ENCODE measurements around the gene SIRT7. TPM values are rescaled to one million over a fixed set of nuclear protein-coding genes. Genes with fewer than 3 reads are reported as not detected.
A peak's percentile ranks its signal among the peaks of the same experiment; 100 is the strongest.

Gene SIRT7
- total and polyA plus RNA-seq, 11 donors: 3.6 to 13.2 (median 6.8) TPM

- no peak for ATAC-seq
These were observed 4.8 kb upstream of the SIRT7 start for GRCh38 chr17:81922566-81923301.

GRCh38 chr17:81921996-81922565, 4.1 kb upstream of the SIRT7 start:
- intact Hi-C loops (cut with DNase I): loop anchor here in 1 of 10 donors (5.0 kb wide), 1 partner anchor 40 kb away; no protein-coding TSS in a partner anchor
- Histone ChIP-seq H3K36me3 (peaks cover 0 to 39% (median 29%) of the 10 kb centered on the region in 9 donors), H3K4me3 (peak overlapping the region in 1 of 12 donors; percentile 49), H3K9me3 (no peaks in the 10 kb centered on the region), H3K4me1 (peaks cover 19 to 89% (median 50%) of the 10 kb centered on the region in 12 donors), H3K27ac (peak overlapping the region in 3 of 12 donors; percentile 24 to 86 (median 79)), H3K27me3 (no peaks in the 10 kb centered on the region)
- no peak for TF ChIP-seq CTCF (IDR thresholded peaks at IDR 0.05)
- TF ChIP-seq POLR2A (IDR thresholded peaks at IDR 0.05): no peak
- DNase-seq: no peak
- ATAC-seq: no peak
- WGBS, 4 donors: 91 to 95% (median 93%) methylated on average over 22 to 23 of the region's 23 CpGs

More at GRCh38 chr17:81922566-81923301, 4.8 kb upstream of the SIRT7 start:
- H3K4me3 ChIP-seq: peak overlapping the region in 10 of 12 donors; percentile 8 to 49 (median 30)
- H3K27ac ChIP-seq: peak overlapping the region in 8 of 12 donors; percentile 31 to 86 (median 50)
- no peak for TF ChIP-seq CTCF (IDR thresholded peaks at IDR 0.05)
- TF ChIP-seq POLR2A (IDR thresholded peaks at IDR 0.05): no peak
- WGBS, 4 donors: 86 to 96% (median 89%) methylated on average over 47 to 58 of the region's 58 CpGs
- peaks cover 19 to 84% (median 45%) of the 10 kb centered on the region in 12 donors for H3K4me1 ChIP-seq
- no peaks in the 10 kb centered on the region for H3K27me3 ChIP-seq
- peaks cover 0 to 39% (median 29%) of the 10 kb centered on the region in 9 donors for H3K36me3 ChIP-seq
- H3K9me3 ChIP-seq: no peaks in the 10 kb centered on the region
- no peak for DNase-seq
- intact Hi-C loops (cut with DNase I): loop anchor here in 1 of 10 donors (5.0 kb wide), 1 partner anchor 40 kb away; no protein-coding TSS in a partner anchor

- 85 to 92% (median 90%) methylated on average over 3 of the region's 3 CpGs for WGBS, 4 donors
- peak overlapping the region in 1 of 12 donors; percentile 86 for H3K27ac ChIP-seq
- H3K4me1 ChIP-seq: peaks cover 19 to 92% (median 56%) of the 10 kb centered on the region in 12 donors
- H3K9me3 ChIP-seq: no peaks in the 10 kb centered on the region
- TF ChIP-seq POLR2A (IDR thresholded peaks at IDR 0.05) (no peak), CTCF (IDR thresholded peaks at IDR 0.05) (no peak)
- no peaks in the 10 kb centered on the region for H3K27me3 ChIP-seq
- H3K36me3 ChIP-seq: peaks cover 0 to 39% (median 29%) of the 10 kb centered on the region in 9 donors
- DNase-seq (no peak), ATAC-seq (no peak)
- peak overlapping the region in 1 of 12 donors; percentile 0 for H3K4me3 ChIP-seq
- intact Hi-C loops (cut with DNase I): loop anchor here in 1 of 10 donors (5.0 kb wide), 1 partner anchor 39 kb away; no protein-coding TSS in a partner anchor
These were observed 3.5 kb upstream of the SIRT7 start for GRCh38 chr17:81921537-81921862.

Measured in heart left ventricle (tissue), 16 donors.